Natural killer cell (primary cell): Measurements from ENCODE around the gene CCDC88C. TPM values are rescaled to one million over a fixed set of nuclear protein-coding genes. Genes with fewer than 3 reads are reported as not detected.
"Not testable (repeated sequence)": the region's sequence is repeated elsewhere in the genome, so short reads cannot be mapped to it uniquely, and the experiment has no call there.

Experiments
- ATAC-seq, 3 donors: fragments of 150-1000 bp in 2 of 3; fragments of 200-7000 bp in 1 of 3; cut with Tn5 transposase; 1 replicate in 1 of 3; 2 replicates in 2 of 3; pipeline ENCODE4 v1.10.0; 2021; ENCODE audit warnings: mild to moderate bottlenecking in 2 of 3, moderate library complexity in 2 of 3
- DNase-seq, 2 donors: peaks; one replicate each; pipeline versions ENCODE4 v3.0.0 to v3.0.0-alpha.2; 2013 to 2021; ENCODE audit warnings: mixed read lengths in 1 of 2
- H3K27ac ChIP-seq: one replicate; pipeline ENCODE4 v1.5.1; 2013; ENCODE audit warnings: mild to moderate bottlenecking, low read length
- H3K27me3 ChIP-seq: one replicate; pipeline ENCODE4 v1.6.1; 2013; ENCODE audit warnings: low read length; ENCODE audit not compliant: control insufficient read depth, insufficient read depth
- H3K36me3 ChIP-seq: one replicate; pipeline ENCODE4 v1.6.1; 2013; ENCODE audit warnings: low read length; ENCODE audit not compliant: control insufficient read depth, insufficient read depth
- H3K4me1 ChIP-seq: one replicate; pipeline ENCODE4 v1.6.1; 2013; ENCODE audit warnings: low read length; ENCODE audit not compliant: control insufficient read depth, insufficient read depth
- H3K4me3 ChIP-seq: one replicate; pipeline ENCODE4 v1.5.1; 2013; ENCODE audit warnings: low read length
- H3K9me3 ChIP-seq: one replicate; pipeline ENCODE4 v1.6.1; 2013; ENCODE audit warnings: low read length; ENCODE audit not compliant: control insufficient read depth, insufficient read depth
- H3K27ac Mint-ChIP-seq, 2 donors: one replicate each; pipeline ENCODE4 v1.8.0; 2022; ENCODE audit warnings: mild to moderate bottlenecking in 2 of 2, mixed read lengths in 2 of 2, moderate library complexity in 1 of 2
- H3K27me3 Mint-ChIP-seq, 2 donors: one replicate each; pipeline ENCODE4 v1.8.0; 2022; ENCODE audit warnings: low read depth in 2 of 2, mixed read lengths in 2 of 2
- H3K36me3 Mint-ChIP-seq: one replicate; pipeline ENCODE4 v1.8.0; 2022; ENCODE audit warnings: mixed read lengths
- H3K4me1 Mint-ChIP-seq, 2 donors: one replicate each; pipeline ENCODE4 v1.8.0; 2022; ENCODE audit warnings: mixed read lengths in 2 of 2
- H3K4me3 Mint-ChIP-seq: one replicate; pipeline ENCODE4 v1.8.0; 2022; ENCODE audit warnings: mild to moderate bottlenecking, moderate library complexity, mixed read lengths
- H3K9me3 Mint-ChIP-seq, 2 donors: one replicate each; pipeline ENCODE4 v1.8.0; 2022; ENCODE audit warnings: mixed read lengths in 2 of 2
- CTCF ChIP-seq: fragments of 200-600 bp; IDR thresholded peaks from one replicate; pipeline ENCODE4 v1.8.0; 2022; ENCODE audit warnings: antibody characterized with exemption
- WGBS: methylation state at CpG from one replicate; pipeline ENCODE4 v1.1.7; 2013; ENCODE audit warnings: missing lambda C conversion rate; ENCODE audit not compliant: insufficient coverage; 5-methylcytosine and 5-hydroxymethylcytosine counted together
- intact Hi-C: fragments of 100-400 bp; cut with micrococcal nuclease; formaldehyde crosslinking; loops from one replicate; pipeline ENCODE4 v1.14.2; 2022
- total RNA-seq, 4 donors: library from RNA; stranded (reverse); fragments of 120-200 nt in 1 of 4; gene quantifications; one replicate each; pipeline versions ENCODE4 v1.2.3 to v1.2.4, GENCODE V29; 2013 to 2022

Gene CCDC88C
- total RNA-seq, 3 donors from 2014 or later (not counting 1 experiment from before 2014, with no cell fraction given), result 432 to 516 (median 438) TPM

- Mint-ChIP-seq H3K4me3 (no peak overlapping the region), H3K9me3 (no peaks in the 10 kb centered on the region), H3K36me3 (peaks cover 5% of the 10 kb centered on the region), H3K27ac (peak overlapping the region; percentile 39 to 44), H3K4me1 (peaks cover 0 to 6% of the 10 kb centered on the region in 2 donors), H3K27me3 (no peaks in the 10 kb centered on the region)
- Histone ChIP-seq H3K36me3 (peaks cover 30% of the 10 kb centered on the region), H3K4me3 (no peak overlapping the region), H3K9me3 (no peaks in the 10 kb centered on the region), H3K27me3 (no peaks in the 10 kb centered on the region), H3K4me1 (no peaks in the 10 kb centered on the region), H3K27ac (no peak overlapping the region)
- ATAC-seq (no peak), DNase-seq (no peak)
- no peak for TF ChIP-seq CTCF
- 91% methylated on average over 5 of the region's 5 CpGs for WGBS
- intact Hi-C loops, result no loop called here
Observed at GRCh38 chr14:91453744-91454143, 36.1 kb upstream of the CCDC88C start.

GRCh38 chr14:91444335-91445020, 26.9 kb upstream of the CCDC88C start:
- H3K4me1 Mint-ChIP-seq, result no peaks in the 10 kb centered on the region
- Histone ChIP-seq H3K9me3 (no peaks in the 10 kb centered on the region), H3K27ac (no peak overlapping the region), H3K36me3 (no peaks in the 10 kb centered on the region), H3K4me3 (no peak overlapping the region), H3K4me1 (no peaks in the 10 kb centered on the region), H3K27me3 (no peaks in the 10 kb centered on the region)
- H3K27ac Mint-ChIP-seq, result no peak overlapping the region
- H3K4me3 Mint-ChIP-seq, result no peak overlapping the region
- no peak for DNase-seq
- TF ChIP-seq CTCF, result no peak
- H3K36me3 Mint-ChIP-seq, result no peaks in the 10 kb centered on the region
- H3K9me3 Mint-ChIP-seq, result no peaks in the 10 kb centered on the region
- intact Hi-C loops, result no loop called here
- no peak for ATAC-seq
- WGBS, result 88% methylated on average over 6 of the region's 6 CpGs
- peaks cover 2 to 17% of the 10 kb centered on the region in 2 donors for H3K27me3 Mint-ChIP-seq

- intact Hi-C loops, result no loop called here
- Mint-ChIP-seq H3K4me3 (no peak overlapping the region), H3K9me3 (peaks cover 0 to 3% of the 10 kb centered on the region in 2 donors), H3K4me1 (no peaks in the 10 kb centered on the region), H3K27ac (no peak overlapping the region), H3K27me3 (peaks cover 3 to 9% of the 10 kb centered on the region in 2 donors), H3K36me3 (no peaks in the 10 kb centered on the region)
- DNase-seq (no peak), ATAC-seq (no peak)
- no peak overlapping the region for H3K27ac ChIP-seq
- no peaks in the 10 kb centered on the region for H3K4me1 ChIP-seq
- H3K4me3 ChIP-seq, result no peak overlapping the region
- no peak for TF ChIP-seq CTCF
- no peaks in the 10 kb centered on the region for H3K27me3 ChIP-seq
- no peaks in the 10 kb centered on the region for H3K9me3 ChIP-seq
- 100% methylated on average over 1 of the region's 1 CpG for WGBS
- H3K36me3 ChIP-seq, result no peaks in the 10 kb centered on the region
Observed at GRCh38 chr14:91439345-91439744, 21.7 kb upstream of the CCDC88C start.

GRCh38 chr14:91438845-91439244, 21.2 kb upstream of the CCDC88C start:
- peaks cover 3 to 4% of the 10 kb centered on the region in 2 donors for H3K27me3 Mint-ChIP-seq
- ATAC-seq (no peak), DNase-seq (no peak)
- Histone ChIP-seq H3K4me1 (no peaks in the 10 kb centered on the region), H3K36me3 (no peaks in the 10 kb centered on the region), H3K27ac (no peak overlapping the region), H3K27me3 (no peaks in the 10 kb centered on the region), H3K9me3 (no peaks in the 10 kb centered on the region), H3K4me3 (no peak overlapping the region)
- H3K4me1 Mint-ChIP-seq, result no peaks in the 10 kb centered on the region
- intact Hi-C loops, result no loop called here
- peaks cover 0 to 3% of the 10 kb centered on the region in 2 donors for H3K9me3 Mint-ChIP-seq
- no peak overlapping the region for H3K4me3 Mint-ChIP-seq
- no peak for TF ChIP-seq CTCF
- no peak overlapping the region for H3K27ac Mint-ChIP-seq
- no peaks in the 10 kb centered on the region for H3K36me3 Mint-ChIP-seq

- WGBS, result 89% methylated on average over 16 of the region's 16 CpGs
- H3K4me1 Mint-ChIP-seq, H3K27ac Mint-ChIP-seq, DNase-seq, H3K4me1 ChIP-seq, H3K4me3 Mint-ChIP-seq, H3K27me3 Mint-ChIP-seq, H3K9me3 Mint-ChIP-seq, H3K4me3 ChIP-seq, H3K27me3 ChIP-seq, H3K36me3 Mint-ChIP-seq, intact Hi-C loops, H3K9me3 ChIP-seq, H3K36me3 ChIP-seq, H3K27ac ChIP-seq, ATAC-seq: not testable (repeated sequence)
Observed at GRCh38 chr14:91436266-91436665, 18.6 kb upstream of the CCDC88C start.
